A549 treated with AZD9567 at 1 μM for 4 hours (cell line): ENCODE data around the gene TGFBR3L. TPM values are rescaled to one million over a fixed set of nuclear protein-coding genes. Genes with fewer than 3 reads are reported as not detected.

ENCODE experiments used
- total RNA-seq: library from RNA; stranded (reverse); fragments of 200-300 nt; extraction: Qiagen RNA extraction; gene quantifications from 5 replicates; pipeline ENCODE4 v1.2.3, GENCODE V29; 2022; ENCODE audit not compliant: insufficient read depth

The TGFBR3L gene
- total RNA-seq, result 1.5 to 2.1 TPM (median 1.8 TPM) in 4 of 5 replicates, not detected in the other

DNA sequence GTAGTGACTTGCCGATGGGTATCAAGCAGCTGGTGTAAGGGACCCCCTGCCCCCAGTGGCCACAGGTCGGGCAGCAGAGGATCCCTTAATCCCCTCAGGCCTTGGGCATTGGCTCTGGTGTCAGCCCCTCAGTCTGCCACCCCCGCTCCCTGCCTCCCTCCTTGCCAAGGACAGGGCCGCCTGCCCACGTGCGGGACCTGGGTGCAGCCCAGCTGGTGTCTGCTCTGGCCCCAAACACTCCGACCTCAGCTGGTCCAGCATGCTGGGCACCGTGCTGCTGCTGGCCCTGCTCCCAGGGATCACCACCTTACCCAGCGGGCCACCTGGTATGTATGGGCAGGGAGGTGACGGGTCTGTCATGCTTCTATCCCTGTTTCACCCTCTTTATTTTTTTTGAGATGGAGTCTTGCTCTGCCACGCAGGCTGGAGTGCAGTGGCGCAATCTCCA is at the start of gene TGFBR3L:
TSS of gene TGFBR3L (plus strand) at position 233 of the 448 bp plus-strand sequence.

DNA sequence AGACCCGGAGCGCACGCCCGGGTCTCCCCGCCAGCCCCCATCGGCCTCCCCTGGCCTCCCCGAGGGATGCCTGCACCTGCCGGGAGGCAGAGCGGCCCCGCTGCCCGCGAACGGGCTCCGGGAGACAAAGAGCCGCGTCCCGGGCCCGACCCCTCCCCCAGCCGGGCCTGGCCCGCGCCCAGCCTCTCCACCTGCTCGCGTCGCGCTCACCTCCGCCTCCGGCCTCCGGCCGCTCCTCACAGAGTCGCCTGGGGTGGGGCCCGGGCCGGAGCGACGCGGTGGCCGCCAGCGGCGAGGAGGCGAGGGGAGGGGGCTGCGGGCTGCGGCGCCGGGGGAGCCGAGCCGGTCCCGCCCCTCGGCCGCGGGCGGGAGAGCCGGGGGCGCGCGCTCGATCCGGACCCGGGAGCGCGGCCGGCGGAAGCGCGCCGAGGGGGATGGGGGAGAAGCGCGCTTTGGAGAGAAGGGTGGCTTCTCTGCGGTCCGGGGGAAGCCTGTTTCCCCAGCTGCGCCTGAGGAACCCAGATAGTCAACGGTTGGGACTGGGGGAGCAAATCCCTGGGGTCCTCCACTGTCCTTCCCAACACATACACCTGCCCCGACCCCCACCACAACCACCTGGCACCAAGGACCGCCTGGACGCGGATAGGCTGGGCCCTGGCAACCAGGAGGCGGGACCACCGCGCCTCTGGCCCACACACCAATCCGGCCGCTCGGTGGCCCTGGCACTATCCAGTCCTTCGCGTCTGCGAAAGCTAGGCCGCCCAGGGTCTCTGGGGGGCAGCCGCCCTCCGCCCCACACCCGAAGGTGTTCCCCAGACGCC is 40.3 kb upstream of the TGFBR3L start, which contains the start of gene PRR36:
TSS of gene PRR36 (minus strand) at position 315 of the 821 bp plus-strand sequence. CDS start 701 bp downstream, outside the sequence.

DNA sequence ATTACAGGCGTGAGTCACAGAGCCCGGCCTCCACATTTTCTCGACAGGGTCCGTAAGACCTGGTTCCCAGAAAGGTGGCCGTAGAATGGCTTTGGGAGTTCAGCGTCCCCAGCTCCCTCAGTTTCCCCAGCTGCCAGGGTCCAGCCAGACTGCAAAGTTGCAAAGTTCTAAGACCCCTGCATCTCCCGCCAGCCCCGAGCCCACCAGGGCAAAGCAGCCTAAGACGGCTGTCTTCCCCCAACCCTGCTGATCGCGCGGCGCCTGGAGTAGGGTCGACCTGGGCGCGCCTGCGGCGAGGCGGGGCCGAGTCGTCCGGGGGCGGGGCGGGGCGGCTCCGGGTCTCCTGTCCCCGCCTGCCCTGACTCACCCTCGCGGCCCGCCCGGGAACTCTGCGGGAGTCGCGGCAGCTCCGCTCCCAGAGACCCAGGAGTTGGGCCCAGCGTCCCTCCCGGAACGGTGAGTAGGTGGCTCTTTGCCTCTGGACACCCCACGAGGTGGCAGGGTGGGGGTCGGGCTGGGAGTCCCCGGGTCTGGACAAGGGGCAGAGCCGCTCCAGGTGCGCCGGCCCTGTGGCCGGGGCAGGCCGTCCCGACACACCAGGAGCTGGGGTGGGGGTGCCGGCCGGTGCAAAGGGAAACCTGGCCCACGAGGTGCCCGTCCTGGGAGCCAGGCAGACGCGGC is 26.3 kb upstream of the TGFBR3L start, which contains the start of gene LRRC8E:
TSS of gene LRRC8E (plus strand) at position 366 of the 681 bp plus-strand sequence. CDS start 7,094 bp downstream, outside the sequence.

DNA sequence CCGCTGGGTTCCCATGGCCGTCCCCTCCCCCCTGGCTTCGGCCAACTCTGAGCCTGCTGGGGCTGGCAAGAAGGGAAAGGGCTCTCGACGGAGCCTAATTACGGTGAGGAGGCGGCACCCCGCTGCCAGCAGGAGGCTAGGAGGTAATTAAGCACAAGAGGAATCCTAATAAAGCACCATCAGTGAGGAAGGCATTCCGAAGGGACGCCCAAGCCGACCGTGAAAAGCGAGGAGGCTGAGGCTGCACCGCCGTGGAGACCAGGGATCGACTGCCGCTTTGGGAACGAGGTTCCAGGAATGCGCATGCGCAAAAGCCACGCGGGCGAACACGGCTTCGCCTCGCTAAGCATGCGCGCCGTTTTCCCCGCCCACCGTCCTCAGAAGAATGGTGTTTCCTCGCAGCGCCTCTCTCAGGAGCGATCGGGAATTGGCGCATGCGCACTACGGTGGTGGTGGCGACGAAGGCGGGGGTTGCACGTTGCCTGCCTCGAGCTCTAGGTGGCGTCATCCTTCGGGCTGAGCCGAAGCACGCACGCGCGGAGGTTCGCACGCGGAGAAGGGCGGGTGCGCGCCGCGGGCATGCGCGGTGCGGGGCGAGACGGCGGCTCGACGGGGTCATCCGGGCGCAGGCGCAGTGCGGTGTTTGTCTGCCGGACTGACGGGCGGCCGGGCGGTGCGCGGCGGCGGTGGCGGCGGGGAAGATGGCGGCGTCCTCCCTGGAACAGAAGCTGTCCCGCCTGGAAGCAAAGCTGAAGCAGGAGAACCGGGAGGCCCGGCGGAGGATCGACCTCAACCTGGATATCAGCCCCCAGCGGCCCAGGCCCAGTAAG is 11.2 kb upstream of the TGFBR3L start, which contains the start of gene MAP2K7:
TSS of gene MAP2K7 (plus strand) at position 634 of the 830 bp plus-strand sequence. CDS start at position 702, 68 bp downstream.

DNA sequence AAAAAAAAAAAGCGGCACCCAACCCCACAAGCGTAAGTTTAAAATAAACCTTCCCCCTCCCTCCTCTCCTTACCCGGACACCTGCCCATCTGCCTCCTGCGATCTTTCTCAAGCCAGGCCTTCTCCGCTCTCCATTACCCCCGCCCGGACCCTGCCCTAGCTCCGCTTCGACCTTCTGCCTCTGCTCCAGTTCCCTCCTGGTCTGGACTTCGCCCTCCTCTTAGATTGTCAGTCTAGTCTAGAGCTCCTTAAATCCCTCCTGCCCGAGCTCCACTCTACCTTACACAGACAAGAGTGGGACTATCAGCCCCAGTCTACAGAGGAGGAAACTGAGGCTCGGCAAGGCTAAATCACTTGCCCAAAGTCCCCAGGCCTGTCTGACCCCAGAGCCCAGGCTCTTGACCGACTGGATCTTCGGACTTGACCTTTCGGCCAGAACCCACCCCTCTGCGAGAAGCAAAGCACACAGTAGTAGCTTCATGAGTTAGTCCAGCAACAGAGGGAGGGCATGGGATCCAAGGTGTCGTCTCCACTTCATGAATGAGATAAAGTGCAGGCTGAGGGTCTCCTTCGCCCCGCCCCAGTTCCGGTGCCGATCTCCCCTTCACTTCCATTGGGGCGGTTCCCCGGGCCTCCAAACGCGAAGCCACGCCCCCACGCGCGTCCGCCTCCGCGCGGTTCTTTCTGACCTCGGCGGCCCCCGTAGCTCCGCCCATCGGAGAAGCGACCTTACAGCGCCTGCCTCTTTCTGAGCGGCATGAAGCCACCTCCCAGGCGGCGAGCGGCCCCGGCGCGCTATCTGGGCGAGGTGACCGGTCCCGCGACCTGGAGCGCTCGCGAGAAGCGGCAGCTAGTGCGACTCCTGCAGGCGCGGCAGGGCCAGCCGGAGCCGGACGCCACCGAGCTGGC is 5.2 kb downstream of the TGFBR3L start, which contains the start of gene SNAPC2:
TSS of gene SNAPC2 (plus strand) at position 729 of the 909 bp plus-strand sequence. CDS start at position 758, 29 bp downstream.

DNA sequence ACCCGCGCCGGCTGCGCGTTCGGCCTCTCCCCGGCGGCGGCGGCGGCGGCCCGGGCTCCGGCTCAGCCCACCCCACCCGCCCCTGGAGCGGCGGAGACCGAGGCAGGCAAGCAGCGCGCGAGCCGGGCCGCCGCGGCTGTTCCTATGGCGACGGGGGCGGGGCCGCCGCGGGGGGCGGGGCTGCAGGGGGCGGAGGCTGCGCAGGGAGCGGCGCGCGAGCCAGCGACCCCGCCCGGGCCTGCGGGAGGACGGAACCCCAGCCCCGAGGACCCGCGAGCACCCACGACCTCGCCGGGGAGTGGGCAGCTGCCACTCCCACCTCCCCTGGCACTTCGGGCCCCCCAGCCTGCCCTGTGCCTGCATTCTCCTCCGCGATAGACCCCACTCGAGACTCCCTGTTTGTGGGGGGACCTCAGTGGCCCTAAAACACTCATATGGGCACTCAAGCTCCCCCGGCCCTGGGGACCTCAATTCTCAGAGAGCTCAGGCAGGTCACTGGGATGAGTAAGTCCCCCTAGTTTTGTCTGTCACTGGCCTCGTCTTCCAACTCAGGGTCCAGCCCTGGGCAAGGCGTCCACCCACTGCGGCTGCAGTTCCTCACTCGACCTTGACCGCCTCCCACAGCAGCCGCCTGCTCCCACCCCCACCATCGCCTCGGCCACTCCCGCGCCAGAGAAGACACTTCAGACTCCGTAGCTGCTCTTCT is 11.5 kb downstream of the TGFBR3L start, which contains the start of gene CTXN1:
TSS of gene CTXN1 (minus strand) at position 115 of the 706 bp plus-strand sequence. CDS start 597 bp downstream, outside the sequence.

DNA sequence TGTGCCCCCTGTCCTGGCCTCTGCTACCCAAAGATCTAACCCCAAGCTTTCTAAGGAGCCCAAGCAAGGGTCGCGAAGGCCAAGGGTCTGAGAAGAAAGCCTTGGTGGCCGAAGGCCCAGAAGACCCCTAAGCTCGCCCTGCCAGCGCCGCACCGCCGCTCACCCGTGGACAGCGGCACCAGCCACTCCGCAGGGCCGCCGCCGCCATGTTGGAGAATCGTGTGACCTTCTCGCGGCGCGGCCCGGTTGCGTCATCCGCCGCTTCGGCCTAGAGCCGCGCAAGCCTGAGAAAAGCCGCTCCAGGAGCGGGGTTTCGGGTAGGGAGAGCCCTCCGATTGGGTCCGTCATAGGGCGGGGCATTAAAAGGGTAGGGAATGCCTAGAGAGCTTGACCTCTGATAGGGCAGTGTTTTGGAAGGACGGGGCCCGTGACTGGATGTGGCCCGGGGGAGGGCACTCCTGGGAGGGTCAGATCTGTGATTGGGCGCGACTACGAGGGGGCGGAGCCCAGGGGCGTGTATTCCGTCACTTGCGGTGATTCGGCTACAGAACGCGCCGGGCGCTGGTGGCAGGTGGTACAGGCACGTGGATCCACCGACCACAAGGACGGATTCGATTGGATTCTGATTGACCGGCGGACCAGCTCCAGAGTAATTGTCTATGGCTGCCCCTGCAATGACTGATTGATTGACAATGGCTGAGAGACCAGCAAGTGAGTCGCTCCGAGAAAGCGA is 29.0 kb downstream of the TGFBR3L start, which contains the start of gene TIMM44:
TSS of gene TIMM44 (minus strand) at position 223 of the 733 bp plus-strand sequence. CDS start at position 208, 15 bp downstream.

Other genes with a start within 250 kb of the TGFBR3L start
- gene RETN, start 245.8 kb upstream of the TGFBR3L start, total RNA-seq, result not detected in 5 replicates
- gene MCEMP1, start 237.7 kb upstream of the TGFBR3L start, total RNA-seq, result not detected in 5 replicates
- 35.2 to 107 TPM (median 103 TPM) in 5 replicates for gene TRAPPC5, start 234.0 kb upstream of the TGFBR3L start, total RNA-seq
- gene FCER2, start 212.7 kb upstream of the TGFBR3L start, total RNA-seq, result not detected in 5 replicates
- not detected in 5 replicates for gene CLEC4G, start 182.7 kb upstream of the TGFBR3L start, total RNA-seq
- gene CD209, start 167.3 kb upstream of the TGFBR3L start, total RNA-seq, result not detected in 5 replicates
- gene CLEC4M, start 151.6 kb upstream of the TGFBR3L start, total RNA-seq, result 0.07 TPM in 1 of 5 replicates, not detected in the others
- gene EVI5L, start 84.6 kb upstream of the TGFBR3L start, total RNA-seq, result 0.50 to 2.1 TPM (median 1.9 TPM) in 5 replicates
- 0.28 to 0.43 TPM (median 0.42 TPM) in 5 replicates for gene PRR36, start 40.4 kb upstream of the TGFBR3L start, total RNA-seq
- 5.4 to 7.3 TPM (median 6.9 TPM) in 5 replicates for gene LRRC8E, start 26.3 kb upstream of the TGFBR3L start, total RNA-seq
- gene MAP2K7, start 11.0 kb upstream of the TGFBR3L start, total RNA-seq, result 15.0 to 21.0 TPM (median 17.3 TPM) in 5 replicates
- 18.0 to 35.2 TPM (median 31.9 TPM) in 5 replicates for gene SNAPC2, start 5.5 kb downstream of the TGFBR3L start, total RNA-seq
- gene CTXN1, start 11.3 kb downstream of the TGFBR3L start, total RNA-seq, result 11.2 to 22.0 TPM (median 19.2 TPM) in 5 replicates
- 27.3 to 34.5 TPM (median 31.7 TPM) in 5 replicates for gene TIMM44, start 28.8 kb downstream of the TGFBR3L start, total RNA-seq
- gene ELAVL1, start 90.8 kb downstream of the TGFBR3L start, total RNA-seq, result 60.1 to 95.6 TPM (median 65.4 TPM) in 5 replicates
- gene CCL25, start 137.9 kb downstream of the TGFBR3L start, total RNA-seq, result not detected in 5 replicates
- 0.01 TPM in 1 of 5 replicates, not detected in the others for gene FBN3, start 234.8 kb downstream of the TGFBR3L start, total RNA-seq